H1 (cell line): Measurements from ENCODE around the gene COL4A3. TPM values are rescaled to one million over a fixed set of nuclear protein-coding genes. Genes with fewer than 3 reads are reported as not detected.

ENCODE experiments used
- CTBP2 ChIP-seq: IDR thresholded peaks from 2 replicates; pipeline ENCODE4 v1.7.0; 2011; ENCODE audit warnings: borderline replicate concordance, mild to moderate bottlenecking, moderate library complexity, mixed read lengths, low read length; ENCODE audit not compliant: insufficient read depth, insufficient read length
- EZH2 ChIP-seq: fragments of 200-600 bp; sonication (generic); IDR thresholded peaks from 2 replicates; pipeline ENCODE4 v1.7.1; 2012; ENCODE audit warnings: low read depth, mild to moderate bottlenecking, moderate library complexity, low read length, inconsistent platforms; ENCODE audit not compliant: severe bottlenecking
- POLR2AphosphoS5 ChIP-seq: IDR thresholded peaks from 2 replicates; pipeline ENCODE4 v1.6.1; 2011; ENCODE audit warnings: low read depth, low read length
- SIRT6 ChIP-seq: IDR thresholded peaks from one replicate; pipeline ENCODE4 v1.7.1; 2012; ENCODE audit warnings: low read length, inconsistent platforms
- TAF1 ChIP-seq: IDR thresholded peaks from 2 replicates; pipeline ENCODE4 v1.6.1; 2011; ENCODE audit warnings: mild to moderate bottlenecking, low read depth, low read length
- TBP ChIP-seq: IDR thresholded peaks from 2 replicates; pipeline ENCODE4 v1.6.1; 2011; ENCODE audit warnings: low read depth, low read length, improper control_type of control experiment
- polyA plus RNA-seq, 7 experiments: library from polyadenylated mRNA; depleted of rRNA in 3 of 7; stranded (reverse) in 5 of 7; unstranded in 2 of 7; fragments of >200 nt in 5 of 7; fragments of 200-250 nt in 2 of 7; gene quantifications; 1 replicate in 5 of 7; 2 replicates in 1 of 7; 4 replicates in 1 of 7; pipeline versions ENCODE4 v1.2.1 to v1.2.3, GENCODE V29; 2011 to 2013; ENCODE audit warnings: missing spikeins in 2 of 7, mixed read lengths in 2 of 7
- total RNA-seq: library from RNA; stranded (reverse); fragmentation: NEBNext Ultra II Directional; extraction: Animal tissue kit (Norgen Biotek cat#: 25700); gene quantifications from 2 replicates; pipeline ENCODE4 v1.2.1, GENCODE V29; 2021
- TF ChIP-seq, protein P1 (sequence below): fragments of 300-600 bp; sonication (generic); IDR thresholded peaks from 2 replicates; pipeline ENCODE4 v1.7.1; 2012; ENCODE audit warnings: low read length, moderate library complexity, mild to moderate bottlenecking, inconsistent platforms; ENCODE audit not compliant: insufficient replicate concordance

Gene COL4A3
- total and polyA plus RNA-seq, 2 of the 8 experiments (the other 6 are each of a cell fraction or from before 2014, with no cell fraction given) = 0.12 to 0.17 TPM

- TF ChIP-seq, protein P1, sequence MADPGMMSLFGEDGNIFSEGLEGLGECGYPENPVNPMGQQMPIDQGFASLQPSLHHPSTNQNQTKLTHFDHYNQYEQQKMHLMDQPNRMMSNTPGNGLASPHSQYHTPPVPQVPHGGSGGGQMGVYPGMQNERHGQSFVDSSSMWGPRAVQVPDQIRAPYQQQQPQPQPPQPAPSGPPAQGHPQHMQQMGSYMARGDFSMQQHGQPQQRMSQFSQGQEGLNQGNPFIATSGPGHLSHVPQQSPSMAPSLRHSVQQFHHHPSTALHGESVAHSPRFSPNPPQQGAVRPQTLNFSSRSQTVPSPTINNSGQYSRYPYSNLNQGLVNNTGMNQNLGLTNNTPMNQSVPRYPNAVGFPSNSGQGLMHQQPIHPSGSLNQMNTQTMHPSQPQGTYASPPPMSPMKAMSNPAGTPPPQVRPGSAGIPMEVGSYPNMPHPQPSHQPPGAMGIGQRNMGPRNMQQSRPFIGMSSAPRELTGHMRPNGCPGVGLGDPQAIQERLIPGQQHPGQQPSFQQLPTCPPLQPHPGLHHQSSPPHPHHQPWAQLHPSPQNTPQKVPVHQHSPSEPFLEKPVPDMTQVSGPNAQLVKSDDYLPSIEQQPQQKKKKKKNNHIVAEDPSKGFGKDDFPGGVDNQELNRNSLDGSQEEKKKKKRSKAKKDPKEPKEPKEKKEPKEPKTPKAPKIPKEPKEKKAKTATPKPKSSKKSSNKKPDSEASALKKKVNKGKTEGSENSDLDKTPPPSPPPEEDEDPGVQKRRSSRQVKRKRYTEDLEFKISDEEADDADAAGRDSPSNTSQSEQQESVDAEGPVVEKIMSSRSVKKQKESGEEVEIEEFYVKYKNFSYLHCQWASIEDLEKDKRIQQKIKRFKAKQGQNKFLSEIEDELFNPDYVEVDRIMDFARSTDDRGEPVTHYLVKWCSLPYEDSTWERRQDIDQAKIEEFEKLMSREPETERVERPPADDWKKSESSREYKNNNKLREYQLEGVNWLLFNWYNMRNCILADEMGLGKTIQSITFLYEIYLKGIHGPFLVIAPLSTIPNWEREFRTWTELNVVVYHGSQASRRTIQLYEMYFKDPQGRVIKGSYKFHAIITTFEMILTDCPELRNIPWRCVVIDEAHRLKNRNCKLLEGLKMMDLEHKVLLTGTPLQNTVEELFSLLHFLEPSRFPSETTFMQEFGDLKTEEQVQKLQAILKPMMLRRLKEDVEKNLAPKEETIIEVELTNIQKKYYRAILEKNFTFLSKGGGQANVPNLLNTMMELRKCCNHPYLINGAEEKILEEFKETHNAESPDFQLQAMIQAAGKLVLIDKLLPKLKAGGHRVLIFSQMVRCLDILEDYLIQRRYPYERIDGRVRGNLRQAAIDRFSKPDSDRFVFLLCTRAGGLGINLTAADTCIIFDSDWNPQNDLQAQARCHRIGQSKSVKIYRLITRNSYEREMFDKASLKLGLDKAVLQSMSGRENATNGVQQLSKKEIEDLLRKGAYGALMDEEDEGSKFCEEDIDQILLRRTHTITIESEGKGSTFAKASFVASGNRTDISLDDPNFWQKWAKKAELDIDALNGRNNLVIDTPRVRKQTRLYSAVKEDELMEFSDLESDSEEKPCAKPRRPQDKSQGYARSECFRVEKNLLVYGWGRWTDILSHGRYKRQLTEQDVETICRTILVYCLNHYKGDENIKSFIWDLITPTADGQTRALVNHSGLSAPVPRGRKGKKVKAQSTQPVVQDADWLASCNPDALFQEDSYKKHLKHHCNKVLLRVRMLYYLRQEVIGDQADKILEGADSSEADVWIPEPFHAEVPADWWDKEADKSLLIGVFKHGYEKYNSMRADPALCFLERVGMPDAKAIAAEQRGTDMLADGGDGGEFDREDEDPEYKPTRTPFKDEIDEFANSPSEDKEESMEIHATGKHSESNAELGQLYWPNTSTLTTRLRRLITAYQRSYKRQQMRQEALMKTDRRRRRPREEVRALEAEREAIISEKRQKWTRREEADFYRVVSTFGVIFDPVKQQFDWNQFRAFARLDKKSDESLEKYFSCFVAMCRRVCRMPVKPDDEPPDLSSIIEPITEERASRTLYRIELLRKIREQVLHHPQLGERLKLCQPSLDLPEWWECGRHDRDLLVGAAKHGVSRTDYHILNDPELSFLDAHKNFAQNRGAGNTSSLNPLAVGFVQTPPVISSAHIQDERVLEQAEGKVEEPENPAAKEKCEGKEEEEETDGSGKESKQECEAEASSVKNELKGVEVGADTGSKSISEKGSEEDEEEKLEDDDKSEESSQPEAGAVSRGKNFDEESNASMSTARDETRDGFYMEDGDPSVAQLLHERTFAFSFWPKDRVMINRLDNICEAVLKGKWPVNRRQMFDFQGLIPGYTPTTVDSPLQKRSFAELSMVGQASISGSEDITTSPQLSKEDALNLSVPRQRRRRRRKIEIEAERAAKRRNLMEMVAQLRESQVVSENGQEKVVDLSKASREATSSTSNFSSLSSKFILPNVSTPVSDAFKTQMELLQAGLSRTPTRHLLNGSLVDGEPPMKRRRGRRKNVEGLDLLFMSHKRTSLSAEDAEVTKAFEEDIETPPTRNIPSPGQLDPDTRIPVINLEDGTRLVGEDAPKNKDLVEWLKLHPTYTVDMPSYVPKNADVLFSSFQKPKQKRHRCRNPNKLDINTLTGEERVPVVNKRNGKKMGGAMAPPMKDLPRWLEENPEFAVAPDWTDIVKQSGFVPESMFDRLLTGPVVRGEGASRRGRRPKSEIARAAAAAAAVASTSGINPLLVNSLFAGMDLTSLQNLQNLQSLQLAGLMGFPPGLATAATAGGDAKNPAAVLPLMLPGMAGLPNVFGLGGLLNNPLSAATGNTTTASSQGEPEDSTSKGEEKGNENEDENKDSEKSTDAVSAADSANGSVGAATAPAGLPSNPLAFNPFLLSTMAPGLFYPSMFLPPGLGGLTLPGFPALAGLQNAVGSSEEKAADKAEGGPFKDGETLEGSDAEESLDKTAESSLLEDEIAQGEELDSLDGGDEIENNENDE = no peak
- no peak for TF ChIP-seq TAF1
- no peak for TF ChIP-seq SIRT6
- TF ChIP-seq EZH2 = no peak
- TF ChIP-seq TBP = no peak
- TF ChIP-seq POLR2AphosphoS5 = no peak
- TF ChIP-seq CTBP2 = no peak
Measured at GRCh38 chr2:227143895-227144294, 20.5 kb upstream of the COL4A3 start (continued).
